ENCODE data around the gene SLC22A15. TPM values are rescaled to one million over a fixed set of nuclear protein-coding genes. Genes with fewer than 3 reads are reported as not detected.
"Not testable (repeated sequence)": the region's sequence is repeated elsewhere in the genome, so short reads cannot be mapped to it uniquely, and the experiment has no call there.

SLC22A15 gene
- total RNA-seq, 1 donor from 2014 or later: 10.3 TPM

DNA sequence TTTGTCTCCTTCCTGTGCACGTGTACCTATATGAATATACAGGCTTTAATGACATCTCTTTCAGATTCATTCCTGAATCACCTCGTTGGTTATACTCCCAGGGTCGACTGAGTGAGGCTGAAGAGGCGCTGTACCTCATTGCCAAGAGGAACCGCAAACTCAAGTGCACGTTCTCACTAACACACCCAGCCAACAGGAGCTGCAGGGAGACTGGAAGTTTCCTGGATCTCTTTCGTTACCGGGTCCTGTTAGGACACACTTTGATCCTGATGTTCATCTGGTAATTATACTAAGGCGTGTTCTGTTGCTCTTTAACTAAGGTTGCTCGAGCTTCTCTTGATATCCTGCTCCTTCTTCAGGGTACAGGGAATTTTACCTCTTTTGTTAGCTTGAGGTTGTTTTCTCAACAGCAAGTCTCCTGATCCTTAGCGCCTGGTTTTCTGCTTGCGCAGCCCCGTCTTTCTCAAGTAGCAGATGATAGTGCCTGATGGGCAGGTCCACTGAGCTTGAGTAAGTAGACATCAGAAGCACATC is 55.1 kb downstream of the SLC22A15 start:
- no peak for DNase-seq (ENCODE audit: low spot score)

GRCh38 chr1:116033322-116033721 is 57.0 kb downstream of the SLC22A15 start:
- DNase-seq (ENCODE audit: low spot score): peak; percentile 45

DNA sequence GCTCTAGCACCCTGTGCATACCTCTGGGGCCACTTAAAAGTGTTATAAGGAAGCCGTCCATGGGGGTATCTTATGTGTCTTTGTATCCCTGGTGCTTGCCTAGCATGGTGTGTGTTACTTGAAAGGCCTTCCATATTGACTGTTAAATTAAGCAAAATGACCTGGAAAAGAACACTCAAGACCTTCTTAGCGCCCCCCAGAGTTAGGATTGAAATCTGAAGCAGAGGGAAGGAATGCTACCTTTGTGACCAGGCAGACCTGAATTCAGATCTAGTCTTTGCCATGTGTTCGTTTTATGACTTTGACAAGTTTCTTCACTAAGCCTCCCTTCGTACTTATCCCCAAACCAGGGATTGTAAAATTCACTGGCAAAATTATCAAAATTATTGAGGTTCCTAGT is 59.9 kb downstream of the SLC22A15 start:
- DNase-seq (ENCODE audit: low spot score): no peak

DNA sequence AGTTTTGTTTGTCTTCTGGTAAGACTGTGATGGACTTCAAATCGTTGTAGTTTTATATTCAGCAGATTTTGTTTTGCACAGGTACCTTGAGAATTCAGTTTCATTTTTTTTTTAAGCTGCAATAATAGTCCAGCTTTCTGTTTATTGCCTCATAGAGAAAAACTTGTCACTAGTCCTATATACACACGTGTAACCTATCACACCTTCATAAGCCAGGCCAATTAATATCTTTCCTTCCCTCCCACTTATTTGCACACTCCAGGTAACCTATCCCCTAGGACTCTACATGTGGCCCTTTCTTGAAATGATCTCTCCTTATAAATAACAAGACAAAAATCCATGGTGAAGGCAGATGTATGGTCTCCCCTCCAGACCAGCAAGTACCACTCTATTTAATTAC is 62.4 kb downstream of the SLC22A15 start:
- DNase-seq (ENCODE audit: low spot score): no peak

GRCh38 chr1:116044071-116044470 is 67.8 kb downstream of the SLC22A15 start:
- DNase-seq (ENCODE audit: low spot score): no peak

DNA sequence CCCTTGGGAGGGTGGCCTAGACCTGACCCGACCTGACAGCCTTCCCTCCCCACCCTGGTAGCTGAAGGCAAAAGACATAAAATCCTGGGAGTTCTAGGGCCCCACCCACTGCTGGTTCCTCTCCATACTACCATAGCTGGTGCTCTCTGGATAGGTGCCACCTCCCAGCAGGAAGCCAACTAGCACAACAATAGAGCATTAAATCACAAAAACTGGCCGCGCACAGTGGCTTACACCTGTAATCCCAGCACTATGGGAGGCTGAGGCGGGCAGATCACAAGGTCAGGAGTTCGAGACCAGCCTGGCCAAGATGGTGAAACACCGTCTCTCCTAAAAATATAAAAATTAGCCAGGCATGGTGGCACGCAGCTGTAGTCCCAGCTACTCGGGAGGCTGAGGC is 70.6 kb downstream of the SLC22A15 start:
- not testable (repeated sequence) for DNase-seq (ENCODE audit: low spot score)

- DNase-seq (ENCODE audit: low spot score): not testable (repeated sequence)
Measured at GRCh38 chr1:116051896-116052295, 75.6 kb downstream of the SLC22A15 start.

DNA sequence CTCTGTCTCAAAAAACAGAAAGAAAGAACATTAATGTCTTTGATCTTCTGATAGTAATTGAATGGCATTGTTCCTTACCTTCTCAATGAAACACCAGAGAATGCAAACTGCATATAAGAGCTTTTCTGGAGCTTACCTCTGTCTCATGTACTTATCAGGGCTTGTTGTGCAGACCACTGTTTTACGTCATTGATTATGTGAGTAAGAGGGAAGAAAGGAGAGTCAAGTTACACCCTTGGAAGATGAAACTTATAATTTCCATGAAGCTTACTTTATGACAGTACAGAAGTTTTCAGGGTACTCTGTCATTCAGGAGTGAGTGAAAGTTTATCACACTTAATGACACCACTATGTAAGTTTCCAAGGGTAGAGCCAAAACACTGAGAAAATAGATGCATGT is 85.9 kb downstream of the SLC22A15 start:
- DNase-seq (ENCODE audit: low spot score): no peak

- no peak for DNase-seq (ENCODE audit: low spot score)
Measured at GRCh38 chr1:116064616-116065015, 88.3 kb downstream of the SLC22A15 start.

GRCh38 chr1:116066868-116067565 is 90.7 kb downstream of the SLC22A15 start:
- no peak for DNase-seq (ENCODE audit: low spot score)

- no peak for DNase-seq (ENCODE audit: low spot score)
Measured at GRCh38 chr1:116067566-116067890, 91.2 kb downstream of the SLC22A15 start.

GRCh38 chr1:116075575-116075974 is 99.3 kb downstream of the SLC22A15 start:
- DNase-seq (ENCODE audit: low spot score): no peak

DNA sequence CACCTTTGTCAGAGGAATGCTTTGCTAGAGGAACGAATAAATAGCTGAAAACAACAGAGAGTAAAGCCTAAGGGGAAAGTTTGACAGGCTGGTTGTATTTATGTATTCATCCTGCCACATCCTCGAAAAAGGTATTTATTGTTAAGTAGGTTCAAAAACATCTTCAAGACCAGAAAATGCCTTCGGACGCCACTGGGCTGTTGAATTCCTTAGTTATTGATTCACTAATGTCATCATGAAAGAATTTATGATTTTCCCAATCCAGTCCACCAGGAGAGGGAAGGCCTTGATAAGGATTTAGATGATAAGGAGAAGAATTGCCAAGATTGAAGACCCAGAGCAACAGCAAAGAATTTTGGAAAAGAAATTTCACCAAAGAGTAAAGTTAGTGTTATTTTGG is 99.7 kb downstream of the SLC22A15 start:
- no peak for DNase-seq (ENCODE audit: low spot score)

GRCh38 chr1:116076831-116077230 is 100.5 kb downstream of the SLC22A15 start:
- DNase-seq (ENCODE audit: low spot score): no peak

DNA sequence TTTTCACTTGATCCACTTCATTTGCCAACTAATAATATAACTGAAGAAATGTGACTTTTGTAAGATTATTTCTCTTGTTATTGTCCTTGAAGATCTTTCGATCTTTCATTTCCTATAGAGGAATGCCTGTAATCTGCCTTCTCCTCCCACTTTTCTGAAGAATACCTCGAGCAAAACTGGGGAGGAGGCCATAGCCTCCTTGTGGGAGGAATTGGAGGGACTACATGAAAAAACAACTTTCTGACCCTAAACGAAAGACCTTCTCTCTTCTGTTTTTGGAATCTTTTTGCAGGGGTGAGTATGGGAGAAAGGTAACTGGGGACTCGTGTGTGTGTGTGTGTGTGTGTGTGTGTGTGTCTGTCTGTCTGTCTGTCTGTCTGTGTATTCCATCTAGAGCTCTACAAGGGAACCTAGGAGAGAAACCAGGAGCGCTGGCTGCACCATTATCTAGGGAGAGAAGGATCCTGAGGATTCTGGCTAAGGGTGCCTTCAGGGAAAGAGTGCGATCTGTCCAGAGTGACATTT is 102.4 kb downstream of the SLC22A15 start:
- no peak for DNase-seq (ENCODE audit: low spot score)

DNA sequence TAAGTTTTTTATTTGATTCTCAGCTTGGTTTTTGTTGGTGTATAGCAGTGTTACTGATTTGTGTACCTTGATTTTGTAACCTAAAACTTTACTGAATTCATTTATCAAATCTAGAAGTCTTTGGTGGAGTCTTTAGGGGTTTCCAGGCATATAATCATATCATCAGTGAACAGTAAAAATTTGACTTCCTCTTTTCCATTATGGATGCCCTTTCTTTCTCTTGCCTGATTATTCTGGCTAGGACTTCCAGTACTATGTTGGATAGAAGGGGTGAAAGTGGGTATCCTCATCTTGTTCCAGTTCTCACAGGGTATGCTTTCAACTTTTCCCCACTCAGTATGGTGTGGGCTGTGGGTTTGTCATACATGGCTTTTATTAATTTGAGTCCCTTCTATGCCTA is 111.3 kb downstream of the SLC22A15 start:
- no peak for DNase-seq (ENCODE audit: low spot score)

GRCh38 chr1:116089870-116090269 is 113.6 kb downstream of the SLC22A15 start:
- DNase-seq (ENCODE audit: low spot score): no peak

DNA sequence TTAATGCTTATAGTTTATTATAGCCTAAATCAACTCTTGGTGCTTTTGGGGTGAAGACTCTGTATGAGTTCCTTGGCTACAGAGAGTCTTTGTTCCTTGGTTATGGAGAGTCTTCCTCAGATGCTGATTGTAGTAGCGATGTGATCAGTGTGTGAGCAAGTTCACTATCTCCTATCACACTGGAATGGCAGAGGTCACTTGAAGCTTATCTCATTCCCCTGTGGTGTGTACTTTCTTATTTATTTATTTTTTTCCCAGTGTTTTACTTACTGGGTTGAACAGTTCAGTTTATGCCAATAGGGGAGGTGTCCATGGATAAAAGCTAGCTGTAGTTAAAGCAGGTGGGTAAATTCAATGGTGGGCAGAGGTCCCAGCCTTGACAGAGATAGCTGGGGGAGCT is 114.8 kb downstream of the SLC22A15 start:
- DNase-seq (ENCODE audit: low spot score): no peak

GRCh38 chr1:116092752-116093489 is 116.6 kb downstream of the SLC22A15 start:
- DNase-seq (ENCODE audit: low spot score): no peak

DNA sequence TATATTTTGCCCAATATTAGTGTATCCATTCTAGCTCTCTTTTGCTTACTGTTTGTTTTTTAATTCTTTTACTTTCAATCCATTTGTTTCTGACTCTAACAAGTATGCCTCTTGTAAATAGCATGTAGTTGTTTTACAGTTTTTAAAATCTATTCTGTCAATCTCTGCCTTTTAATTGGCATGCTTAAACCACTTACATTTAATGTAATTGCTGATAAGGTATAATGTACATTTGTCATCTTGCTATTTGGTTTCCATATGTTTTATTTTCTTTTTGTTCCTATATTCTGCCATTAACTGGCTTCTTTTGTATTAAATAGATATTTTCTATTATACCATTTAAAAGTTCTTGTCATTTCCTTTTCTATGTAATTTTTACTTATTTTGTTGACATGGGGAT is 118.7 kb downstream of the SLC22A15 start:
- DNase-seq (ENCODE audit: low spot score): no peak

DNA sequence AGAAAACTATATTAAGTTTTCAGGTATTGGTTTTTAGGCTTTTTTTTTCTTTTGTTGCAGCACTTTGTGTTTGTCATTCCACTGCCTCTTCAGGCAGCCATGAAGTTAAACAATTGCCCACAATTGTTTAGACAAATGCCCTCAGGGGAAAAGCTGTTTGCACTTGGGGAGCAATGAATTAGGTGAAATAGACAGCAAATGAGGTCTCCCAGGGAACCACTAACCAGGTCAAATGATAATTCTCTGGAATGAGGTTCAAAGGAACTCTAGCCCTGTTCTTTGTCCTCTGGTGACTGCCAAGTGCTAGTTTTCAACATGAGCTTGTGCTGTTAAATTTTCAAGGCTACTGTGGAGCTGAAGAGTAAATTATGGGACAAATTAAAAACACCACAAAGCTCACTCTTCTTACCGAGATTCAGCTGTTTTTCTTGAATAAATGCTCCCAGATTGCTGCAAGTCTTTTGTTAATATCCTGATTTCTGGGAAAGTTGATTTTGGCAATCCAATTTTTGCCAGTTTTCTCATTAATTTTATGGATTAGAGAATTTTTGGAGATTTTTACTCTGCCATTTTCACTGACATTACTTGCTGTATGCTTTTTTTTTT is 119.8 kb downstream of the SLC22A15 start:
- DNase-seq (ENCODE audit: low spot score): no peak

DNA sequence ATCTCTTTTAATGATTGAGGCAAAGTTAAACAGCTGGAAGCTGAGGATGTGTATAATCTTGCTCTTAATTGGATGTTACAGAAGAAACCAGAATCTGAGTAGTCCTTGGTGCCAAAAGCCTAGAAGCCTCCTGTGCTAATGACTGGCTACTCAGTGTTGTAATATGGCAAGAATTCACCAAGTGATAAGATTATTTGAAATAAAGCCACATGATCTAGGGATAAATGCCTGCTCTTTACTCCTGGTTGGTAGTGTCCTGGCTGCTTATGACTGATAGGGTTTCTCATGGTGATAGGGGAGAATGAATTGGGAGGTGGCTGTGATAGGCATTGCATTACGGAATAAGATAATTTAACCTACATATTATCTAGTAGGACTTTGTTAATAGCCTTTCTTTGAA is 121.3 kb downstream of the SLC22A15 start:
- DNase-seq (ENCODE audit: low spot score): no peak

- no peak for DNase-seq (ENCODE audit: low spot score)
Measured at GRCh38 chr1:116099379-116099778, 123.1 kb downstream of the SLC22A15 start.

All from ureter (tissue), 1 donor.